Tibial nerve (tissue), 4 donors: ENCODE data around the gene KLC1.

Source experiments
- CTCF ChIP-seq, 5 experiments: fragments of 200-600 bp in 3 of 5; fragments of 450-650 bp in 2 of 5; sonication (generic) in 3 of 5; IDR thresholded peaks; one replicate each; pipeline ENCODE4 v1.5.1; 2016 to 2019; ENCODE audit warnings: antibody characterized with exemption in 5 of 5, mild to moderate bottlenecking in 3 of 5, moderate library complexity in 2 of 5
- EP300 ChIP-seq, 2 donors: sonication (generic); formaldehyde crosslinking; IDR thresholded peaks; one replicate each; pipeline ENCODE4 v1.6.1; 2017; ENCODE audit warnings: antibody characterized with exemption in 2 of 2, mild to moderate bottlenecking in 1 of 2
- POLR2A ChIP-seq, 2 donors: fragments of 450-650 bp; IDR thresholded peaks; one replicate each; pipeline ENCODE4 v1.6.1; 2017; ENCODE audit warnings: antibody characterized with exemption in 2 of 2, mild to moderate bottlenecking in 2 of 2, moderate library complexity in 2 of 2

GRCh38 chr14:103686831-103687485 lies 57.9 kb downstream of the KLC1 start:
- TF ChIP-seq CTCF (IDR thresholded peaks at IDR 0.05) (no peak), POLR2A (IDR thresholded peaks at IDR 0.05) (no peak), EP300 (IDR thresholded peaks at IDR 0.05) (no peak)
